Muscle layer of duodenum (tissue), 2 donors: ENCODE results near the gene DCC.

Experiments
- H3K27ac ChIP-seq: one replicate; pipeline ENCODE4 v1.7.0; 2013; ENCODE audit warnings: mild to moderate bottlenecking, low read length
- H3K27me3 ChIP-seq: one replicate; pipeline ENCODE4 v1.7.0; 2013; ENCODE audit warnings: low read depth, mild to moderate bottlenecking, control low read depth, low read length
- H3K36me3 ChIP-seq, 2 donors: one replicate each; pipeline ENCODE4 v1.7.0; 2013; ENCODE audit warnings: low read length in 2 of 2, control low read depth in 1 of 2, mild to moderate bottlenecking in 1 of 2; ENCODE audit not compliant: insufficient read depth in 2 of 2, control insufficient read depth in 1 of 2
- H3K4me1 ChIP-seq, 2 donors: one replicate each; pipeline ENCODE4 v1.7.0; 2013; ENCODE audit warnings: low read length in 2 of 2, mild to moderate bottlenecking in 2 of 2, control low read depth in 1 of 2, moderate library complexity in 1 of 2; ENCODE audit not compliant: insufficient read depth in 2 of 2, control insufficient read depth in 1 of 2
- H3K4me3 ChIP-seq, 2 donors: one replicate each; pipeline ENCODE4 v1.7.0; 2013; ENCODE audit warnings: low read length in 2 of 2, low read depth in 1 of 2, mild to moderate bottlenecking in 1 of 2
- H3K9me3 ChIP-seq, 2 donors: one replicate each; pipeline ENCODE4 v1.7.0; 2013; ENCODE audit warnings: low read length in 2 of 2, control low read depth in 1 of 2, mild to moderate bottlenecking in 1 of 2; ENCODE audit not compliant: control insufficient read depth in 1 of 2
- donor health status: healthy.

The DCC gene

DNA sequence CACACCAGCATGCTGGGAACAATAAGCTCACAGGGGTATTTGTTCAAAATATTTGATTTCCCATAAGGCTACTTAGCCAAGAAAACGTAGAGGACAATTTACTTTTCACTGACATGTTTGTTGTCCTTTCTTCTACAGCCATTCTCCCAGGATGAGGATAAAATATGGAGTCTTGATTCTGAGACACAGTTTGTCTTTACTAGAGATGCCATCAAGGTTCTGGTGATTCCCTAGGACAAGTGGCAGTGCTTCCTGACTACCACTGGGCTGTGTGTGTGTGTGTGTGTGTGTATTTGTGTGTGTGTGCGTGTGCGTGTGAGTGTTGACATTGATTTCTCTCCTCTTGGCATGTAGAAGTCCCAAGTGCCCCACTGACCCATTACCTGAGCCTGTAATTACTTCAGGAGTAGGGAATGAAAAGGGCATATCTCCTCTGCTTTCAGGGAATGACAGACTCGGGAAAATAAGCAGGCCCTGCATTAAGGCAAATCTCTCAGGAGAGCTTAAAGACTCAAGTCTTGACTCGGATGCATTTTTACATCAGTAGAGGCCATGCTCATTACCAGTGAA is 761.6 kb downstream of the DCC start:
- Histone ChIP-seq H3K4me1 (no peaks in the 10 kb centered on the region), H3K27ac (no peak overlapping the region), H3K27me3 (no peaks in the 10 kb centered on the region), H3K36me3 (no peaks in the 10 kb centered on the region), H3K4me3 (no peak overlapping the region), H3K9me3 (no peaks in the 10 kb centered on the region)

- no peaks in the 10 kb centered on the region for H3K36me3 ChIP-seq
- H3K27me3 ChIP-seq: no peaks in the 10 kb centered on the region
- no peaks in the 10 kb centered on the region for H3K9me3 ChIP-seq
- no peak overlapping the region for H3K4me3 ChIP-seq
- no peaks in the 10 kb centered on the region for H3K4me1 ChIP-seq
- no peak overlapping the region for H3K27ac ChIP-seq
These were observed 774.4 kb downstream of the DCC start for GRCh38 chr18:53114441-53114840.

- Histone ChIP-seq H3K9me3 (no peaks in the 10 kb centered on the region), H3K36me3 (no peaks in the 10 kb centered on the region), H3K27ac (no peak overlapping the region), H3K4me1 (no peaks in the 10 kb centered on the region), H3K27me3 (no peaks in the 10 kb centered on the region), H3K4me3 (peak overlapping the region; percentile 1 to 28)
These were observed 776.0 kb downstream of the DCC start for GRCh38 chr18:53115876-53116585.

DNA sequence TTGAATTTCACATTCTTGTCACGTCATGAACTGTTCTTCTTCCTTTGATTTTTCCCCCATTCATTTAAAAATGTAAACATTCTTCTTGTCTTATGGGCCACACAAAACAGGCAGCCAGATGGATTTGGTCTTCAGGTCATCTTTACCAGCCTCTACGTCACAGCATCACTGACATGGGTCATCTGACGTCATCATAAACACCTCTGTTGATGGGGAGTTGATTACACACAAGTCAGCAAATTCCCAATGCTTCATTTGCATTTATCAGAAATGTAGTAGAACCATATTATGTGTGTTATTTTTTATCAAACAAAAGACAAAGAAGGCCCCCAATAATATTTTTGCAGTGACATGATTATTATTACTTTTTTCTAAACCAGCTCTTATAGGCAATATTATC is 777.9 kb downstream of the DCC start:
- Histone ChIP-seq H3K27me3 (no peaks in the 10 kb centered on the region), H3K4me1 (no peaks in the 10 kb centered on the region), H3K36me3 (no peaks in the 10 kb centered on the region), H3K27ac (no peak overlapping the region), H3K9me3 (no peaks in the 10 kb centered on the region), H3K4me3 (no peak overlapping the region)

DNA sequence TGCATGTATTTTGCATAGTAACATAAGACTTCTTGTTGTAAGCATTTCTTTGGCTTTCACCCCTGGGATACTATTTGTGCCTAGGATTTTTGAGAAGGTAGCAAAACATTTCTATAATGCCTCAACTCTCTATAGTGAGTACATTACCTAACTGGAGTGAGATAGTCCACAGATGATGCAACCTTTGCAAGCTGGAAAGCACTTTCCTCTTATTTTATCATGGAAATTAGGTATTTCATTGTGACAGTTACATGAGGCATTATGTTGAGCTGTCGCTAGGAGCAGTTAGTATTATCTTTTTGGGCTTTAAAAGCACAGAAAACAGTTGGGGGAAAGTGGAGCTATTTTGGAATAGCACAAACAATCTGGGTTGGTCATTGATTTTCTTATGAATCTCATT is 786.2 kb downstream of the DCC start:
- no peaks in the 10 kb centered on the region for H3K36me3 ChIP-seq
- no peak overlapping the region for H3K4me3 ChIP-seq
- H3K27me3 ChIP-seq: no peaks in the 10 kb centered on the region
- H3K4me1 ChIP-seq: no peaks in the 10 kb centered on the region
- no peaks in the 10 kb centered on the region for H3K9me3 ChIP-seq
- no peak overlapping the region for H3K27ac ChIP-seq

- Histone ChIP-seq H3K4me1 (no peaks in the 10 kb centered on the region), H3K9me3 (no peaks in the 10 kb centered on the region), H3K27ac (no peak overlapping the region), H3K27me3 (no peaks in the 10 kb centered on the region), H3K4me3 (no peak overlapping the region), H3K36me3 (no peaks in the 10 kb centered on the region)
These were observed 791.0 kb downstream of the DCC start for GRCh38 chr18:53131001-53131400.

GRCh38 chr18:53134711-53135110 is 794.7 kb downstream of the DCC start:
- Histone ChIP-seq H3K36me3 (no peaks in the 10 kb centered on the region), H3K9me3 (peaks cover 0 to 4% of the 10 kb centered on the region in 2 donors)

DNA sequence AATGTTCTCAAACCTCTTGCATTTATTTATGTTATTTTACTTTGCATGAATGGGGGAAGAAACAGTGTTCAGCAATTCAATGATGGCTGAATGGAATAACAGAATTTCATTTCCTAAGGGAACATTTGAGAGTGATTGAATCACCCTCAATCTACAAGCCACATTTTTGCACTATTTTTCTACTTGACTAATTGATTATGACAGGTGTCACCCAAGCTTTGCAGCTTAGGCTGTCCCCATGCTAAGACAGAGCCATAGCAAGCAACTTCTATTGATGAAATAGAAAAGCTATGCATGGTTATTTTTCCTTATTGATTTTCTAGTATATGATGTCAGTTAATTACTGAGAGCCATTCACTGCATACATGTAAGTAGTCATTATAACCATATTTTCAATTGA is 795.7 kb downstream of the DCC start:
- H3K4me3 ChIP-seq: no peak overlapping the region
- H3K36me3 ChIP-seq: no peaks in the 10 kb centered on the region

More at GRCh38 chr18:53134711-53135110, 794.7 kb downstream of the DCC start:
- H3K27ac ChIP-seq: no peak overlapping the region
- no peaks in the 10 kb centered on the region for H3K4me1 ChIP-seq
- H3K4me3 ChIP-seq: no peak overlapping the region
- H3K27me3 ChIP-seq: no peaks in the 10 kb centered on the region

DNA sequence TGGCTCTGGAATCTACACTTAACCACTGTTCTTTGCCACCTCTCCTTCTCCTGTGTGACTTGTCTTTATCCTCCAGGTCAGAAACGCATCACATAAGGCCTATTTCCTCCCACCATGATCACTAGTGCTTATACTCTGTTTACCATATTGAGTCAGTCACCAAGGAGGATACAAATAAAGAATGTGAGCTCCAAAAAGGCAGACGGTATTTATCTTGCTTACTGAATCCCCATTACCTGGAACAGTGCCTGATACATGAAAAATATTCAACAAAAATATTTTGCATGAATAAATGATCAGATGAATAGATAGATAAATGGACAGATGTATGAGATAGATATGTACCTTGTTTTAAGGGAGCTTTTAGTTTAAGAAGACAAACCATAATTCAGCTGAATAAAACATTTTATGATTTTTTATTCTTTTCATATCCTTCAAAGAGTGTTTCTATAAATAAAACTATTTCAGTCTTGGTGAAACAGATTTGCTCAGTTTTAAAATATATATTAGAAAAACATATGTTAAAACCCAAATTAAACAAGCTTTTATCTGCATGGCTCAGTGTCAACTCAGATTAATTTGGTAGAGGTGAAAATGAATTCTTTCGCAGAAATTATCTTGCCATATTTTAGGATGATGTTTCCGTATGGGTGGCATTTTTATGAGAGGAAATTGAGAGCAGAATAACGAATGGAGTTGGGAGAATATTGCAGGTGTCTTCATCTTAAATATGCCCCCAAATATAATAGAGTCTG is 799.9 kb downstream of the DCC start:
- Histone ChIP-seq H3K27ac (no peak overlapping the region), H3K9me3 (peaks cover 0 to 4% of the 10 kb centered on the region in 2 donors), H3K4me3 (no peak overlapping the region), H3K4me1 (no peaks in the 10 kb centered on the region), H3K36me3 (no peaks in the 10 kb centered on the region), H3K27me3 (no peaks in the 10 kb centered on the region)

More for the DNA sequence above, 795.7 kb downstream of the DCC start:
- H3K4me1 ChIP-seq: no peaks in the 10 kb centered on the region
- H3K27me3 ChIP-seq: no peaks in the 10 kb centered on the region
- H3K9me3 ChIP-seq: peaks cover 0 to 4% of the 10 kb centered on the region in 2 donors
- H3K27ac ChIP-seq: no peak overlapping the region

GRCh38 chr18:53142005-53142404 is 802.0 kb downstream of the DCC start:
- H3K4me1 ChIP-seq: no peaks in the 10 kb centered on the region
- no peaks in the 10 kb centered on the region for H3K27me3 ChIP-seq
- H3K9me3 ChIP-seq: peaks cover 0 to 3% of the 10 kb centered on the region in 2 donors
- H3K36me3 ChIP-seq: no peaks in the 10 kb centered on the region
- H3K27ac ChIP-seq: no peak overlapping the region
- no peak overlapping the region for H3K4me3 ChIP-seq

DNA sequence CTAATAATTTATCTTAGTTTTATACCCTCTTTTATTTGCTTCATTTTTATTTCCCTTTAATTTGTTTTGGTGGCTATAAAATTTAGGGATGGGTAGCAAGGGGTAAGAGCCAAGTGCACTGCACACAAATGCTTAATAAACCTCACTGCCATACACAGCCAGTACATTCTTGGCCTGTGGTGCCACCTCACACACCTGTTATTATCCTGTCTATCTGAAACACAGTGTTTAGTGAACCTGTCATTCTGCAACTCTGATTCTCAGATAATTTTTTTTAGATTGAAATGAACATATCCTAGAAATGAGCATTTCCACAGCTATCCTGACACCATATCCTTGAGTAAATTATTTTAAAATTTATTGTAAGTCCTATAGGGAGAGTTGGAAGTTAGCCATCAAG is 807.5 kb downstream of the DCC start:
- H3K27ac ChIP-seq: no peak overlapping the region
- no peaks in the 10 kb centered on the region for H3K36me3 ChIP-seq
- no peaks in the 10 kb centered on the region for H3K4me1 ChIP-seq
- H3K4me3 ChIP-seq: no peak overlapping the region
- H3K27me3 ChIP-seq: no peaks in the 10 kb centered on the region
- H3K9me3 ChIP-seq: no peaks in the 10 kb centered on the region
